Peyer's patch (tissue), 4 donors: ENCODE measurements around the gene FITM1. TPM values are rescaled to one million over a fixed set of nuclear protein-coding genes. Genes with fewer than 3 reads are reported as not detected.
A peak's percentile ranks its signal among the peaks of the same experiment; 100 is the strongest.

ENCODE experiments used
- DNase-seq, 3 donors: peaks; one replicate each; pipeline ENCODE4 v3.0.0-alpha.2; 2017 to 2019
- H3K27ac ChIP-seq, 4 donors: fragments of 200-600 bp; sonication (generic); one replicate each; pipeline ENCODE4 v1.5.1; 2016 to 2019
- H3K27me3 ChIP-seq, 2 donors: fragments of 200-600 bp; sonication (generic); one replicate each; pipeline ENCODE4 v1.5.1; 2019
- H3K36me3 ChIP-seq, 3 donors: fragments of 200-600 bp; sonication (generic); one replicate each; pipeline ENCODE4 v1.5.1; 2016 to 2019
- H3K4me1 ChIP-seq, 4 donors: fragments of 200-600 bp; sonication (generic); one replicate each; pipeline ENCODE4 v1.5.1; 2016 to 2019
- H3K4me3 ChIP-seq, 4 donors: fragments of 200-600 bp; sonication (generic); 1 replicate in 3 of 4; 2 replicates in 1 of 4; pipeline ENCODE4 v1.5.1; 2016 to 2019; ENCODE audit warnings: mild to moderate bottlenecking in 1 of 4
- H3K9me3 ChIP-seq, 4 donors: fragments of 200-600 bp; sonication (generic); one replicate each; pipeline ENCODE4 v1.5.1; 2016 to 2019; ENCODE audit warnings: mild to moderate bottlenecking in 1 of 4
- POLR2A ChIP-seq, 2 donors: fragments of 450-650 bp; IDR thresholded peaks; one replicate each; pipeline ENCODE4 v1.5.1; 2017; ENCODE audit warnings: antibody characterized with exemption in 2 of 2, mild to moderate bottlenecking in 2 of 2, moderate library complexity in 2 of 2
- total RNA-seq, 4 donors: library from RNA; depleted of rRNA; stranded (reverse); fragments of >200 nt; gene quantifications; one replicate each; pipeline ENCODE4 v1.1.0, GENCODE V29; 2016
- TF ChIP-seq, protein P1 (sequence below), 6 experiments: fragments of 450-650 bp in 4 of 6; fragments of 200-600 bp in 2 of 6; sonication (generic) in 1 of 6; IDR thresholded peaks; one replicate each; pipeline ENCODE4 v1.5.1; 2017 to 2019; ENCODE audit warnings: antibody characterized with exemption in 6 of 6, mild to moderate bottlenecking in 3 of 6, moderate library complexity in 1 of 6

The FITM1 gene
- total RNA-seq, 4 donors from 2014 or later = 2.6 to 11.3 (median 3.9) TPM; not detected in 1

DNA sequence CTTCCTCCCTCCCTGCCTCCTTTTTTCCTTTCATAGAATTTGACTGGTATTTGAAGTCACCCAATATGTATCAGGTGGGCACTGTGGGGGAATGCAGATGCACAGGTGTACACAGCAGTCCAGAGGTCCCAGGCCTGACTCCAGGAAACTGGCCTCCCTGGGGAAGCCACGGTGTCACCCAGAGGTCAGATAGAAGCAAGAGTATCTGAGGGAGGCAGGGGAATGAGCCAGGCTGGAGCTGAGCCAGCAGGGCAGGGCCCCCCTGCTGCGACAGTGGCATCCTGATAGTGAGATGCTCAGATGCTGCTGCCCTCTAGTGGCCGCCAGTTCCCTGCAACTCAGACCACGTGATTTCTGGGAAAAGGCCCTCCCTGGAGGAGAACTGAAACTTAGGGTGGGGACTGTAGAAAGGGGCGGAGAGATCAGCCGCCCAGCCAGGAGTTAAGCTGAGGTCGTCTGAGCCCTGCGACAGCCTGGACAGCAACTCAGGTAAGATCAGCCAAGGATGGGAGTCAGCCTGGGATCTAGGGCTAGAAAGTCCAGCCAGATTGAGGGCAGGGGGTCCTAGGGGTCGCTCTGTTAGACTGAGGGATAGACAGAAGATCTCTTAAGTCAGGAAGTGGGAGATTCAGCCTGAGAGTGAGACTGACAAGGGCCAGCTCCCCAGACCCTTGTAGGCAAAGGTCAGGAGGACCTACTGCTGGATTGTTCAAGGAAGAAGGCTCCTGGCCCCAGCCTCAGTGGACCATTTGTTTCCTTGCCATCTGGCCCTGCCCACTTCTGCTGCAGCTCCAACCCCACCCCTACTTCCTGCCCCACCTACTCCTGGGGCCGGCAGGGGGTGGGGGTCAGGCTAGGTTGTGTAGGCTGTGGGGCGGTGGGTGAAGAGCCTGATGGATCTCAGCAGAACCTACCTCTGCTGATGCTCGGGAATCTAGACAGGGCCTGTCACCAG is 30.7 kb downstream of the FITM1 start, which contains the start of gene IRF9:
TSS of gene IRF9 (plus strand) at position 416 of the 955 bp plus-strand sequence. CDS start 880 bp downstream, outside the sequence.
- peaks cover 5 to 31% (median 15%) of the 10 kb centered on the region in 4 donors for H3K4me1 ChIP-seq
- H3K36me3 ChIP-seq = peaks cover 0 to 69% (median 5%) of the 10 kb centered on the region in 3 donors
- TF ChIP-seq, protein P1, sequence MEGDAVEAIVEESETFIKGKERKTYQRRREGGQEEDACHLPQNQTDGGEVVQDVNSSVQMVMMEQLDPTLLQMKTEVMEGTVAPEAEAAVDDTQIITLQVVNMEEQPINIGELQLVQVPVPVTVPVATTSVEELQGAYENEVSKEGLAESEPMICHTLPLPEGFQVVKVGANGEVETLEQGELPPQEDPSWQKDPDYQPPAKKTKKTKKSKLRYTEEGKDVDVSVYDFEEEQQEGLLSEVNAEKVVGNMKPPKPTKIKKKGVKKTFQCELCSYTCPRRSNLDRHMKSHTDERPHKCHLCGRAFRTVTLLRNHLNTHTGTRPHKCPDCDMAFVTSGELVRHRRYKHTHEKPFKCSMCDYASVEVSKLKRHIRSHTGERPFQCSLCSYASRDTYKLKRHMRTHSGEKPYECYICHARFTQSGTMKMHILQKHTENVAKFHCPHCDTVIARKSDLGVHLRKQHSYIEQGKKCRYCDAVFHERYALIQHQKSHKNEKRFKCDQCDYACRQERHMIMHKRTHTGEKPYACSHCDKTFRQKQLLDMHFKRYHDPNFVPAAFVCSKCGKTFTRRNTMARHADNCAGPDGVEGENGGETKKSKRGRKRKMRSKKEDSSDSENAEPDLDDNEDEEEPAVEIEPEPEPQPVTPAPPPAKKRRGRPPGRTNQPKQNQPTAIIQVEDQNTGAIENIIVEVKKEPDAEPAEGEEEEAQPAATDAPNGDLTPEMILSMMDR (IDR thresholded peaks at IDR 0.05) = peak; percentile 95 to 99 (median 98)
- TF ChIP-seq POLR2A (IDR thresholded peaks at IDR 0.05) = peak; percentile 68 to 80
- no peaks in the 10 kb centered on the region for H3K9me3 ChIP-seq
- H3K4me3 ChIP-seq = peak within 1 kb of the TSS; percentile 53 to 77 (median 68)
- H3K27ac ChIP-seq = peak within 1 kb of the TSS; percentile 91 to 96 (median 95)
- DNase-seq = peak; percentile 97 to 99 (median 99)
- H3K27me3 ChIP-seq = no peaks in the 10 kb centered on the region

DNA sequence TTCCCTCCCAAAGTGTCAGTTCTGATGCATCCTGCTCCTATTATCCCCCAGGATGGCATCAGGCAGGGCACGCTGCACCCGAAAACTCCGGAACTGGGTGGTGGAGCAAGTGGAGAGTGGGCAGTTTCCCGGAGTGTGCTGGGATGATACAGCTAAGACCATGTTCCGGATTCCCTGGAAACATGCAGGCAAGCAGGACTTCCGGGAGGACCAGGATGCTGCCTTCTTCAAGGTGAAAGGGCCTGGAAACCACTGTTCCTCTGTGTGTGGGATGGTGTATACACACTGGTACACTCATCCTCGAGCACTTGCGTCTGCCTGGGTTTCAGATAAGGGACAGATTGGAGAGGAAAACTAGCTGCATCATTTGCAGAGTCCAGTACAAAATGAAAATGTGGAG is 31.6 kb downstream of the FITM1 start:
- TF ChIP-seq POLR2A (IDR thresholded peaks at IDR 0.05) = no peak
- TF ChIP-seq, protein P1 (IDR thresholded peaks at IDR 0.05) = no peak
- H3K36me3 ChIP-seq = peaks cover 0 to 69% (median 3%) of the 10 kb centered on the region in 3 donors
- DNase-seq = peak in 1 of 3 donors; percentile 37
- H3K4me1 ChIP-seq = peaks cover 5 to 31% (median 15%) of the 10 kb centered on the region in 4 donors
- no peaks in the 10 kb centered on the region for H3K9me3 ChIP-seq
- peak overlapping the region; percentile 53 to 77 (median 68) for H3K4me3 ChIP-seq
- H3K27ac ChIP-seq = peak overlapping the region; percentile 91 to 96 (median 95)
- no peaks in the 10 kb centered on the region for H3K27me3 ChIP-seq

DNA sequence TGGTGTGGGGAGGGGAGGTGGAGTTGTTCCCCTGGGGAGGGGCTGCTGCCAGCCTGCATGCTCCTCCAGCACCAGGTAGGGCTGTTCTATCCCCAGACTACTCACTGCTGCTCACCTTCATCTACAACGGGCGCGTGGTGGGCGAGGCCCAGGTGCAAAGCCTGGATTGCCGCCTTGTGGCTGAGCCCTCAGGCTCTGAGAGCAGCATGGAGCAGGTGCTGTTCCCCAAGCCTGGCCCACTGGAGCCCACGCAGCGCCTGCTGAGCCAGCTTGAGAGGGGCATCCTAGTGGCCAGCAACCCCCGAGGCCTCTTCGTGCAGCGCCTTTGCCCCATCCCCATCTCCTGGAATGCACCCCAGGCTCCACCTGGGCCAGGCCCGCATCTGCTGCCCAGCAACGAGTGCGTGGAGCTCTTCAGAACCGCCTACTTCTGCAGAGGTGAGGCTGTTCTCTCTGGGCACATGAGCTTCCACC is 34.1 kb downstream of the FITM1 start:
- peak in 1 of 3 donors; percentile 35 for DNase-seq
- TF ChIP-seq, protein P1 (IDR thresholded peaks at IDR 0.05) = no peak
- TF ChIP-seq POLR2A (IDR thresholded peaks at IDR 0.05) = no peak
- H3K27ac ChIP-seq = no peak overlapping the region
- H3K9me3 ChIP-seq = no peaks in the 10 kb centered on the region
- H3K36me3 ChIP-seq = peaks cover 0 to 70% (median 0%) of the 10 kb centered on the region in 3 donors
- no peaks in the 10 kb centered on the region for H3K27me3 ChIP-seq
- H3K4me3 ChIP-seq = no peak overlapping the region
- H3K4me1 ChIP-seq = peaks cover 5 to 31% (median 15%) of the 10 kb centered on the region in 4 donors

DNA sequence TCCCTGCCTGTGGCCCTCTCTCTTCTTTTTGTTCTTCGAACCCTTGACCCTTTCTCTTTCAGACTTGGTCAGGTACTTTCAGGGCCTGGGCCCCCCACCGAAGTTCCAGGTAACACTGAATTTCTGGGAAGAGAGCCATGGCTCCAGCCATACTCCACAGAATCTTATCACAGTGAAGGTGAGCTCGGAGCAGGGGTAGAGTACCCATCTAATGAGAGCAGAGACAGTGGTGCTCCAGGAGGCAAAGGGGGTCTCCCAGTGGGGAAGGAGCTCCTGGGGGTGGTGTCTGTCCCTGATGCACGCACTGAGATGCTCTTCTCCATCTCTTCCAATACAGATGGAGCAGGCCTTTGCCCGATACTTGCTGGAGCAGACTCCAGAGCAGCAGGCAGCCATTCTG is 35.3 kb downstream of the FITM1 start:
- DNase-seq = no peak
- Histone ChIP-seq H3K4me1 (peaks cover 1 to 26% (median 12%) of the 10 kb centered on the region in 4 donors), H3K36me3 (peaks cover 0 to 72% (median 0%) of the 10 kb centered on the region in 3 donors)

DNA sequence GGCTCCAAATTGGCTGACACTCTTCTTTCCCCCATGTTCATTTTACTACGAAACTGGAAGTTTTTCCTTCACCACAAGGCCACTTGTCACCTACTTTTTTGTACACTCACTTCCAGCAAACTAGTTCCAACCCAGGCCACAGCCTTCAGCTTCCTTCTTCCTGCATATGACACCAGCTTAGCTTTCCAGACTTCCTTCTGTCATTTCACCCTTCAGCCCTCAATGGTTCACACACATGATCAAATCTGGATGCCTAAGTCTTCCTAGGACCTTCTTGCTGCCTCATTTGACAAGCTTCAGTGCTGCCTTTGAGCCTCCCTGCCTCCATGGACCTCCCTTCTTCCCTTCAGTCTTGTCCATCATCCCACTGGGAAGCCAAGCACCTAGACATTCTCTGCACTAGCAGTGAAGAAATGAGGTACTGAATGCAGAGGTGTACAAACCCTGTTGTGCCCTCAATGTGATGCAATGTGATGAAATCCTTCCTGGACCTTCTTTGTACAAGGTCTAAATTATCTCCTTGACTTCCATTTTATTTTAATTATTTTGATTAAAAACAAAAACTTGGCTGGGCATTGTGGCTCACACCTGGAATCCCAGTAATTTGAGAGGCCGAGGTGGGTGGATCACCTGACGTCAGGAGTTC is 37.1 kb downstream of the FITM1 start:
- Histone ChIP-seq H3K36me3 (peaks cover 0 to 70% (median 0%) of the 10 kb centered on the region in 3 donors), H3K27me3 (no peaks in the 10 kb centered on the region), H3K4me1 (peaks cover 0 to 15% (median 5%) of the 10 kb centered on the region in 4 donors)

More for the DNA sequence above, 35.3 kb downstream of the FITM1 start:
- no peak overlapping the region for H3K27ac ChIP-seq
- H3K4me3 ChIP-seq = no peak overlapping the region
- no peaks in the 10 kb centered on the region for H3K27me3 ChIP-seq
- no peak for TF ChIP-seq POLR2A (IDR thresholded peaks at IDR 0.05)
- TF ChIP-seq, protein P1 (IDR thresholded peaks at IDR 0.05) = no peak
- no peaks in the 10 kb centered on the region for H3K9me3 ChIP-seq

More for the DNA sequence above, 37.1 kb downstream of the FITM1 start:
- no peak for DNase-seq
- no peak for TF ChIP-seq POLR2A (IDR thresholded peaks at IDR 0.05)
- TF ChIP-seq, protein P1 (IDR thresholded peaks at IDR 0.05) = no peak
- Histone ChIP-seq H3K27ac (no peak overlapping the region), H3K9me3 (no peaks in the 10 kb centered on the region), H3K4me3 (no peak overlapping the region)
